SU-DHL-6 (cell line): ENCODE measurements around the gene TMEM154.

Source experiments
- H2AFZ ChIP-seq: fragments of 200-600 bp; sonication (generic); 2 replicates; pipeline ENCODE4 v1.6.1; 2014; ENCODE audit warnings: low read depth, mild to moderate bottlenecking, moderate library complexity, mixed read lengths, antibody characterized with exemption, low read length; ENCODE audit not compliant: severe bottlenecking
- H3F3A ChIP-seq: fragments of 200-600 bp; shearing (Covaris generic); 2 replicates; pipeline ENCODE4 v1.6.0; 2016; ENCODE audit warnings: antibody characterized with exemption, mild to moderate bottlenecking; ENCODE audit not compliant: insufficient read depth
- H3K27ac ChIP-seq: fragments of 200-600 bp; sonication (generic); 2 replicates; pipeline ENCODE4 v1.5.1; 2016; ENCODE audit warnings: low read depth, mild to moderate bottlenecking, low read length, moderate library complexity, mixed read lengths
- H3K27me3 ChIP-seq: fragments of 200-600 bp; sonication (generic), shearing (Covaris generic); 2 replicates; pipeline ENCODE4 v1.6.0; 2014; ENCODE audit warnings: mild to moderate bottlenecking, low read length
- H3K36me3 ChIP-seq: fragments of 200-600 bp; sonication (generic); 2 replicates; pipeline ENCODE4 v1.6.1; 2014; ENCODE audit warnings: mild to moderate bottlenecking, low read length, mixed read lengths
- H3K4me2 ChIP-seq: fragments of 300-600, 200-600 bp; shearing (Covaris generic), sonication (generic); 2 replicates; pipeline ENCODE4 v1.6.0; 2014; ENCODE audit warnings: low read length, low read depth, mild to moderate bottlenecking; ENCODE audit not compliant: poor library complexity, severe bottlenecking
- H3K4me3 ChIP-seq: fragments of 200-600 bp; sonication (generic); 2 replicates; pipeline ENCODE4 v1.5.1; 2014; ENCODE audit warnings: antibody characterized with exemption, low read length, mild to moderate bottlenecking, mixed read lengths; ENCODE audit not compliant: insufficient read depth, poor library complexity, severe bottlenecking
- H3K79me2 ChIP-seq: fragments of 200-600 bp; sonication (generic); 2 replicates; pipeline ENCODE4 v1.6.1; 2014; ENCODE audit warnings: mild to moderate bottlenecking, low read length, moderate library complexity; ENCODE audit not compliant: insufficient read depth
- H3K9ac ChIP-seq: fragments of 200-600 bp; sonication (generic); 2 replicates; pipeline ENCODE4 v1.7.0; 2014; ENCODE audit warnings: mild to moderate bottlenecking, low read length
- H3K9me2 ChIP-seq: fragments of 200-600 bp; sonication (generic); replicated peaks from 2 replicates; pipeline ENCODE4 v1.6.1; 2014; ENCODE audit warnings: low read length; ENCODE audit not compliant: insufficient read depth
- H3K9me3 ChIP-seq: fragments of 200-600 bp; sonication (generic); 2 replicates; pipeline ENCODE4 v1.6.1; 2014; ENCODE audit warnings: low read length, mixed read lengths; ENCODE audit not compliant: insufficient read depth
- H4K20me1 ChIP-seq: fragments of 200-600 bp; sonication (generic); 2 replicates; pipeline ENCODE4 v1.6.1; 2014; ENCODE audit warnings: low read depth, mild to moderate bottlenecking, antibody characterized with exemption, low read length, moderate library complexity, mixed read lengths
- EZH2phosphoT487 ChIP-seq: fragments of 200-600 bp; sonication (generic), shearing (Covaris generic); conservative IDR thresholded peaks from 2 replicates; pipeline ENCODE4 v1.6.1; 2018; ENCODE audit warnings: mild to moderate bottlenecking, antibody characterized with exemption, low read length, moderate library complexity, mixed read lengths
- TF ChIP-seq, protein P1 (sequence below): fragments of 200-600 bp; sonication (generic); IDR thresholded peaks from one replicate; pipeline ENCODE4 v1.5.1; 2017; ENCODE audit warnings: antibody characterized with exemption, mild to moderate bottlenecking, low read length, moderate library complexity; ENCODE audit not compliant: insufficient read depth, poor library complexity, severe bottlenecking

TMEM154 gene

DNA sequence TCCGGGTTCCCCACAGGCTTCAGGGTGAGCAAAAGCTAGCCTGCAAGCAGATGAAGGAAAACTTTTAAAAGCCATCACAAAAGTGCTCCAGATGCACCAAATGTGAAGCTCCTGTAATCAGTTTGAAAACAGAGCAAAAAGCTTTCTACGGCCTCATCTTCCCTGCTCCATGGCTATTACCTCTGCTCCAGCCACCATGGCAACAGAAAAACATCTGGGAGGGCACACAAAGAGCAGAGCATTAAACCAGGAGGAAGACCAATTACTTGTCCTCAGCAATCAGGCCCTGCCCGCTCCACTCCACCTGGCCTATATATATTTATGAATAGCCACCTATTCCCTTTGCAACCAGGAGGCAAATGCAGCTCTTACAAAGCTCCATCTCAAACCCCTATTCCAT is 33.6 kb downstream of the TMEM154 start:
- Histone ChIP-seq H3K9ac (peak overlapping the region; percentile 4; the same call in 1 of the 2 replicates), H3K9me3 (no peaks in the 10 kb centered on the region), H3K27me3 (no peaks in the 10 kb centered on the region), H3F3A (peaks cover 46% of the 10 kb centered on the region), H4K20me1 (no peaks in the 10 kb centered on the region), H3K79me2 (no peaks in the 10 kb centered on the region), H3K4me3 (no peak overlapping the region), H3K4me2 (no peak overlapping the region), H3K9me2 (no peaks in the 10 kb centered on the region), H2AFZ (no peak overlapping the region), H3K27ac (peak overlapping the region; percentile 84), H3K36me3 (no peaks in the 10 kb centered on the region)
- TF ChIP-seq, protein P1, sequence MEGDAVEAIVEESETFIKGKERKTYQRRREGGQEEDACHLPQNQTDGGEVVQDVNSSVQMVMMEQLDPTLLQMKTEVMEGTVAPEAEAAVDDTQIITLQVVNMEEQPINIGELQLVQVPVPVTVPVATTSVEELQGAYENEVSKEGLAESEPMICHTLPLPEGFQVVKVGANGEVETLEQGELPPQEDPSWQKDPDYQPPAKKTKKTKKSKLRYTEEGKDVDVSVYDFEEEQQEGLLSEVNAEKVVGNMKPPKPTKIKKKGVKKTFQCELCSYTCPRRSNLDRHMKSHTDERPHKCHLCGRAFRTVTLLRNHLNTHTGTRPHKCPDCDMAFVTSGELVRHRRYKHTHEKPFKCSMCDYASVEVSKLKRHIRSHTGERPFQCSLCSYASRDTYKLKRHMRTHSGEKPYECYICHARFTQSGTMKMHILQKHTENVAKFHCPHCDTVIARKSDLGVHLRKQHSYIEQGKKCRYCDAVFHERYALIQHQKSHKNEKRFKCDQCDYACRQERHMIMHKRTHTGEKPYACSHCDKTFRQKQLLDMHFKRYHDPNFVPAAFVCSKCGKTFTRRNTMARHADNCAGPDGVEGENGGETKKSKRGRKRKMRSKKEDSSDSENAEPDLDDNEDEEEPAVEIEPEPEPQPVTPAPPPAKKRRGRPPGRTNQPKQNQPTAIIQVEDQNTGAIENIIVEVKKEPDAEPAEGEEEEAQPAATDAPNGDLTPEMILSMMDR = no peak
- TF ChIP-seq EZH2phosphoT487 = no peak

GRCh38 chr4:152644130-152644529 is 35.7 kb downstream of the TMEM154 start:
- Histone ChIP-seq H3K9ac (peak overlapping the region; percentile 43), H3K9me2 (no peaks in the 10 kb centered on the region), H3K36me3 (peaks cover 7% of the 10 kb centered on the region; the same call in 1 of the 2 replicates), H2AFZ (no peak overlapping the region), H4K20me1 (no peaks in the 10 kb centered on the region), H3K27ac (peak overlapping the region; percentile 84), H3K4me3 (peak overlapping the region; percentile 18), H3K9me3 (no peaks in the 10 kb centered on the region), H3K79me2 (no peaks in the 10 kb centered on the region), H3K27me3 (no peaks in the 10 kb centered on the region), H3K4me2 (peak overlapping the region; percentile 44), H3F3A (peaks cover 49% of the 10 kb centered on the region)
- no peak for TF ChIP-seq EZH2phosphoT487
- TF ChIP-seq, protein P1 = no peak

DNA sequence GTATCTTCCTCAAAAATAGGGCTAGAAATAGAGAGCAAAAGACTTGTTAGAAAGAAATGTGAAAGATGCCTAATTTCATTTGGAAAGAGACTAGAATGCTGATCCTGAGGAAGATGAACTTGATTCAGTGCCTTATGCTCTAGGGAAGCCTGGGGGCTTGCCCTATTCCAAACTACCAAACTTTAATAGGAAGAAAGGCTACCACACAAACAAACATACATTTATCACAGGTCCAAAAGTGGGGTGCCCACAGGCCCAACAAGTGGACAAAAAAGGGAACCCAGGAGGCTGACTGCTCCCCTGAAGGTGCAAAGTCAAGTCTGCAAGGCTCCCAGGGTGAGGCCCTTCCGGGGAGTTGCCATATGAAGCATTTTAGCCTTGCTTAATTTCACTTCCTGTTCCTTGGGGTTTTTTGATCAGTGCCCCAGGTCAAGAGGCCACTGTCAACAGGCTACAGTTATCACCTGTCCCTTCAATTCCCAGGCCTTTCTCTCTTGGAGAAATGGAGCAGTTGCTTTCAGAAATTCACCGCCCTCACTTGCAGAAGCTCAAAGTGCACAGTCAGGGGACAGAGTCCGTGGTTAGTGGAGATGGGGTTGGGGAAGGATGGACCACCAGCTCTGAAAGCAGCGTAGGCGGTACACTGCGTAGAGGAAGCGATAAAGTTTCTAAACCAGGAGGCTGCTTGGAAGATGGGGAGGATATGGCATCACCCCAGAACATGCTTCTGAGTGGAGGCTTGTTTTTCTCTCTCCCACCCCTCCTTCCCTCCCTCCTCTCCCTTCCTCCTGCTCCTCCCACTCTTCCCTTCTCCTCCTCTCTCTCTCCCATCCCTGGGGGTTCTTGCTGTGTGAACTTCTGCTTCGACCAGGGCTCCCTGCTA is 36.4 kb downstream of the TMEM154 start:
- H3K9me2 ChIP-seq = no peaks in the 10 kb centered on the region
- peaks cover 49% of the 10 kb centered on the region for H3F3A ChIP-seq
- H3K27me3 ChIP-seq = no peaks in the 10 kb centered on the region
- H4K20me1 ChIP-seq = no peaks in the 10 kb centered on the region
- TF ChIP-seq, protein P1 = no peak
- no peak for TF ChIP-seq EZH2phosphoT487
- H3K4me3 ChIP-seq = peak overlapping the region; percentile 18
- H2AFZ ChIP-seq = no peak overlapping the region
- H3K4me2 ChIP-seq = peak overlapping the region; percentile 44
- H3K36me3 ChIP-seq = peaks cover 7% of the 10 kb centered on the region; the same call in 1 of the 2 replicates
- H3K27ac ChIP-seq = peak overlapping the region; percentile 84
- no peaks in the 10 kb centered on the region for H3K9me3 ChIP-seq
- H3K9ac ChIP-seq = peak overlapping the region; percentile 43
- H3K79me2 ChIP-seq = no peaks in the 10 kb centered on the region
